H1 (cell line): ENCODE measurements around the gene ACVR1.

Experiments
- CEBPB ChIP-seq: IDR thresholded peaks from 2 replicates; pipeline ENCODE4 v1.6.1; 2012; ENCODE audit warnings: low read depth, low read length
- EZH2 ChIP-seq: fragments of 200-600 bp; sonication (generic); IDR thresholded peaks from 2 replicates; pipeline ENCODE4 v1.7.1; 2012; ENCODE audit warnings: low read depth, mild to moderate bottlenecking, moderate library complexity, low read length, inconsistent platforms; ENCODE audit not compliant: severe bottlenecking
- NRF1 ChIP-seq: IDR thresholded peaks from 2 replicates; pipeline ENCODE4 v1.6.1; 2011; ENCODE audit warnings: mild to moderate bottlenecking, low read depth, low read length, improper control_type of control experiment
- TF ChIP-seq, protein P1 (sequence below): IDR thresholded peaks from 2 replicates; pipeline ENCODE4 v1.6.1; 2011; ENCODE audit warnings: low read depth, mild to moderate bottlenecking, low read length; ENCODE audit not compliant: insufficient read depth
- TF ChIP-seq, protein P2 (sequence below), 3 experiments: IDR thresholded peaks; 1 replicate in 2 of 3; 2 replicates in 1 of 3; pipeline versions ENCODE4 v1.5.1 to v1.6.1; 2011; ENCODE audit warnings: low read length in 3 of 3, mild to moderate bottlenecking in 3 of 3, inconsistent platforms in 2 of 3, low read depth in 1 of 3, moderate library complexity in 1 of 3; ENCODE audit not compliant: insufficient read depth in 1 of 3; ENCODE audit errors: control extremely low read depth in 1 of 3

DNA sequence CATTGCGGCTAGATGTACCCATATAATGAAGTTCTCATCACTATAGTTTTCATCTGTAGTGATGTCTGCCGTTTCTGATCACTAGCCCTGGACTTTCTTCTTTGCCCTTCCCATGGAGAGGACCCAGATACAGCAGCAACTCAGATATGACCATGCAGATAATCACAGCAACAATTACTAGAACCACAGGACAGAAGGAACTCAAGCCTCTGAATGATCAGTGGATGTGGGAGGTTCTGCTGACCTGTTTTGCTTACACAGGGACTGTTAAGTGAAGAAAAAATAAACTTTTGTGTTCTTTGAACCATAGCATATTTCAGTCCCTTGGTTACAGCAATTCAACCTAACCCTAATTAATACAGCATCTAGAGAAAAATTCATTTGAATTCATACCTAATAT lies 62.7 kb downstream of the ACVR1 start:
- TF ChIP-seq, protein P1, sequence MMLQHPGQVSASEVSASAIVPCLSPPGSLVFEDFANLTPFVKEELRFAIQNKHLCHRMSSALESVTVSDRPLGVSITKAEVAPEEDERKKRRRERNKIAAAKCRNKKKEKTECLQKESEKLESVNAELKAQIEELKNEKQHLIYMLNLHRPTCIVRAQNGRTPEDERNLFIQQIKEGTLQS, result no peak
- TF ChIP-seq EZH2 (no peak), NRF1 (no peak), CEBPB (no peak)
- TF ChIP-seq, protein P2, sequence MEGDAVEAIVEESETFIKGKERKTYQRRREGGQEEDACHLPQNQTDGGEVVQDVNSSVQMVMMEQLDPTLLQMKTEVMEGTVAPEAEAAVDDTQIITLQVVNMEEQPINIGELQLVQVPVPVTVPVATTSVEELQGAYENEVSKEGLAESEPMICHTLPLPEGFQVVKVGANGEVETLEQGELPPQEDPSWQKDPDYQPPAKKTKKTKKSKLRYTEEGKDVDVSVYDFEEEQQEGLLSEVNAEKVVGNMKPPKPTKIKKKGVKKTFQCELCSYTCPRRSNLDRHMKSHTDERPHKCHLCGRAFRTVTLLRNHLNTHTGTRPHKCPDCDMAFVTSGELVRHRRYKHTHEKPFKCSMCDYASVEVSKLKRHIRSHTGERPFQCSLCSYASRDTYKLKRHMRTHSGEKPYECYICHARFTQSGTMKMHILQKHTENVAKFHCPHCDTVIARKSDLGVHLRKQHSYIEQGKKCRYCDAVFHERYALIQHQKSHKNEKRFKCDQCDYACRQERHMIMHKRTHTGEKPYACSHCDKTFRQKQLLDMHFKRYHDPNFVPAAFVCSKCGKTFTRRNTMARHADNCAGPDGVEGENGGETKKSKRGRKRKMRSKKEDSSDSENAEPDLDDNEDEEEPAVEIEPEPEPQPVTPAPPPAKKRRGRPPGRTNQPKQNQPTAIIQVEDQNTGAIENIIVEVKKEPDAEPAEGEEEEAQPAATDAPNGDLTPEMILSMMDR (IDR thresholded peaks at IDR 0.05; ENCODE audit: control extremely low read depth in 1 of 3, insufficient read depth in 1 of 3, low read depth in 1 of 3, low read length in 3 of 3), result no peak
